Activated CD4-positive, alpha-beta T cell treated with anti-CD3 and anti-CD28 coated beads for 4 hours (primary cell): ENCODE measurements around the gene FBXO40.
"Not testable (repeated sequence)": the region's sequence is repeated elsewhere in the genome, so short reads cannot be mapped to it uniquely, and the experiment has no call there.

Experiments
- DNase-seq, 2 donors: peaks; one replicate each; pipeline ENCODE4 v3.0.0-alpha.2; 2020

The FBXO40 gene, protein sequence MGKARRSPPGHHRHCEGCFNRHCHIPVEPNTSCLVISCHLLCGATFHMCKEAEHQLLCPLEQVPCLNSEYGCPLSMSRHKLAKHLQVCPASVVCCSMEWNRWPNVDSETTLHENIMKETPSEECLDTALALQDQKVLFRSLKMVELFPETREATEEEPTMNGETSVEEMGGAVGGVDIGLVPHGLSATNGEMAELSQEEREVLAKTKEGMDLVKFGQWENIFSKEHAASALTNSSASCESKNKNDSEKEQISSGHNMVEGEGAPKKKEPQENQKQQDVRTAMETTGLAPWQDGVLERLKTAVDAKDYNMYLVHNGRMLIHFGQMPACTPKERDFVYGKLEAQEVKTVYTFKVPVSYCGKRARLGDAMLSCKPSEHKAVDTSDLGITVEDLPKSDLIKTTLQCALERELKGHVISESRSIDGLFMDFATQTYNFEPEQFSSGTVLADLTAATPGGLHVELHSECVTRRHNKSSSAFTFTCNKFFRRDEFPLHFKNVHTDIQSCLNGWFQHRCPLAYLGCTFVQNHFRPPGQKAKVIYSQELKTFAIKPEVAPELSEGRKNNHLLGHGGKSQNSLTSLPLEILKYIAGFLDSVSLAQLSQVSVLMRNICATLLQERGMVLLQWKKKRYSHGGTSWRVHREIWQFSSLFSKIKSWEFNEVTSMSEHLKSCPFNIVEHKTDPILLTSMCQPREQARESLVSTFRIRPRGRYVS

DNA sequence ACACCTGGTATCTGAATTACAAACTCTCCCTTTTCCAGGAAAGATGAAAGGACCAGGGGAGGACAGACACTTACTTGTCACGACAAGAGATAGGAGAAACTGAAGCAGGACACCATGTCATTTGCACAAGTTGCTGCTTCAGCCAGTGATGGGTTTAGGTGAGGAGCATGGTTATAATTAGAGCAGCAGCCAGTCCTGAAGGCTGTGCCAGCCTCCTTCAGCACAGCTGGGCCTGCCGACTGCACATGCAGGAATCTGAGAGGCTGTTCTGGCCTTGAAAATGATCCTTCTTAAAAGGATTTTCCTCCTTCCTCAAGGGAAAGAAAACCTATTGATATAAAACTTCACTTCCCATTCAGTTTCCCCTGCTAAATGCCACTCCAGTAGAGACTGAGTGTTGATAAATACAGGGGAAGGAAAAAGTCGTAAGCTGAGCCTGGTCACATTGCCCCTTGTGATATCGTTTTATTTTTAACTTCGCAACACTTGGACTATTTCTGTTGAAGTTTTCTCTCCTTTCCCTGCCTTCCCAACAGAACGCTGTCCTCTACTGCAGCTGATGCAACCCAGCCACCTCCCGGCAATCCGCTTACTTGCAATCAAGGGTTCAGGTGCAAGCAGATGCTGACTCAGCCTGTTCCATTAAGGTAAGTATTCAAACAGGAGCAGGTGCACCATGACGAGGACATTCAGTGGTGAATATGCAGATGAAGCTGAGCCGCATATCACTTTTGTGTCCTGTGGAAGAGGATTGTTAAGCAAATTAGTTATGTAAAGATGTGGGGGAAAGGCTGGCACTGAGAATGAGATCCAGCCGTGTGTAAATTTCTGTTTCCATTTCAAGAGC, at the start of gene FBXO40:
TSS of gene FBXO40 (plus strand) at position 524 of the 847 bp plus-strand sequence. CDS start 27,197 bp downstream, outside the sequence.
- no peak for DNase-seq

DNA sequence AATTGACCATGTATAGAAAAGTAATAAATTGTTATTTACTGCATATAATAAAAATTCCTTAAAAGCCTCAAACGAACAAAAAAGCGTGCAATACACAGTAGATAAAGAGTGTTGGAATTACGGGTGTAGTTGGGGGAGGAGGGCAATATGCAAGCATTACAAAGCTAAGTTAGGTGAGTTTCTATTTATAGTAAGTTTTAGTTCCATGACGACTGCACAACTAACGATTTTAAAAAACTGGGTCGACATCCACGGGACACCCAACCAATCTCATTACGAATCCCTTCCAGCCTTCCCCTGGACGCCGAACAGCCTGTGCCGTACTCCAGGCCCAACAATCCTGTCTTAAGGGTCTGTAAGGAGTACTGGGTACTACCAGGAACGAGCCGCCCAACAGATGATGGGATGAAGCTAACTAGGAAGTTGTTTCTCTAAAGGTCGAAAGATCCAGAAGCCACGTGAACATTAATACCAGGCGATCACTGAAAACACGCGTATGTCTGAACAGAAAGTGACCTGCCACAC, 48.1 kb upstream of the FBXO40 start:
- DNase-seq = no peak

DNA sequence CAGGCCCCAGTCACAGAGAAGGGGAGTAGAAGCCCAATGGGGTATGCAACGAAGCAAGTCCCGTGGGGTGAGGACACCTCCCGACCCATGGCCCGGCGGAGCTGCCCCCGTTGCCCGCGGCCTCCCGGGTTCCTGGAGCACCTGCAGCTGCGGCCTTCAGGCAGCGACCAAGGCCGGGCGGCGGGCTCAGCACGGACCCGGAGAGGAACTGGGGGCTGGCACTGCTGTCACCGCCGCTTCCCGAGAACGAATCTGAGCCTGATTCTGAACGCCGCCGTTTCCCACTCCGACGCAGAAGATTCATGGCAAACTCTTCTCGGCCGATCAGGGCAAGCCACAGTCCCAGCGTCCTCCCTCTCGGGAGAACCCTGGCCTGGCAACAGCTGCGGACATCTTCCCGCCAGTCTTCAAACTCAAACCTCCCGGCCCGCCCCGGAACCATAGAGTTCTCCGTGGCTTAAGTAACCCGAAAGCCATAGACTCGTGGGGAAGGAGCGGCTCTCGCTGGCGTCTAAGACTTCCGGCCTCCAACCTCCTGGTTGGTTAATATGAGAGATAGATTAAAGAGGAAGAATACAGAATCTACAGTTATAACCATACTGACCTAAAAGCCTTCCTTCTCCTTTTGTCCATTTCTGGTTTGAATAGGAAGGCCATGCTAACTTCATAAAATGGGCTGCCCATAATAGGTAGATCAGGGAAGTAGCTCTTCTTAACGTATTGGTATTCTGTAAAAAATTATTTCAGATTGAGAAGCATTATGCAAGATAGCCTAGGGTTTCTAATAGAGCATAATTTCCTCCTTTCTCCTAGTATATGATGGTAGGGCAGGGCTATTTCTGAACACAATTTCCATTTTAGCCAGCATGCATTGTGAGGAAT, 47.4 kb upstream of the FBXO40 start, which contains the start of gene POLQ:
TSS of gene POLQ (minus strand) at position 415 of the 882 bp plus-strand sequence. CDS start at position 304, 111 bp downstream.
- DNase-seq = peak; percentile 82 to 84

DNA sequence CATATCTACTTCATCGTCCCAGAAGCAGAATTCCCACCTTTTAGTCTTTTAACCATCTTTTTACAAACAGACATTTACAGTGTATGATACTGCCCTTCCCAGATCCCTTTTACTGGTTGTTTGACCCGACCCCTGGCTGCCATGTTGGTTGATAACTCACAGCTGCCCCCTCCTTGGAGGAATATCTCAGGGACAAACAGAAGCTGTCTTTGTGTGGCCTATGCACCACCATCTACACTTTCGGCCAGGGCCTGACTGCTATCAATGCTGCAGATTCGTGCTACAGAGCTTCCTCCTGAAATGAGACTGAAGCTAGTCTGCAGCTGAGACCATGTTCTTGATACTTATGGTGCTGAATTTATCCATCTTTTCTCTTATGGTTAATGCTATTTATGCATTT, 40.8 kb upstream of the FBXO40 start:
- DNase-seq = no peak

DNA sequence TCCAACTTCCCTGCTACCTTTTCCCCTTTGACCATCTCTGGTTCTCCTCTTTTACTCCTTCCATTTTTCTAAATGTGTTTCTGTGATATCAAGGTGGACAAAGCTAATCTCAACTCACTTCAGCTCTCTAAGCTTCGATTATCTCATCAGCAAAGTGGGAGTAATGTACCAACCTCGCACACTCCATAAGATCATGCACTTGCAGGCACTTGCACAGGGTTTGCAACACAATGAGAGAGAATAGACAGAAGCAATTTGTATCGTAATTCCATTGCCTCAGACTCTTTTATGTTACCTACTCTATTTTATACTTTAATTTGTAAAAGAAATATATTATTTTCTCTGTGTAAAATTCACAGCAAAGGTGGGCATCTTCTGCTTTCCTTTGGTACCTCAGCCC, 40.4 kb upstream of the FBXO40 start:
- no peak for DNase-seq

DNA sequence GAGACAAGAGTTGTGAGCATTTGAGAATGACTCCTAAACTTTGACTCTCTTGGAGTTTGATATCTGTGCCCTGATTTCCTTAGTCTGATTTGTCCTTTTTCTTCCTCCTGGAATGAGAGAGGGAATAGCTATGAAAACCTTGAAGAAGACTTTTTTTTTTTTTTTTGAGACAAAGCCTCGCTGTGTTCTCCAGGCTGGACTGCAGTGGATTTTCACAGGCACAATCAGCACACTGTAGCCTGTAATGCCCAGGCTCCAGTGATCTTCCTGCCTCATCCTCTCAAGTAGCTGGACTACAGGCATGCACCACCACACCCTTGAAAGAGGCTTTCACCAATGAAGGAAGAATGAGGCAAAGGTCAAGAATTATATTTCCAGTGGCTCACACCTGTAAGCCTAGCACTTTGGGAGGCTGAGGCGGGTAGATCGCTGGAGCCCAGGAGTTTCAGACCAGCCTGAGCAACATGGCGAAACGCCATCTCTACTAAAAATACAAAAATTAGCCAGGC, 35.7 kb upstream of the FBXO40 start:
- no peak for DNase-seq

DNA sequence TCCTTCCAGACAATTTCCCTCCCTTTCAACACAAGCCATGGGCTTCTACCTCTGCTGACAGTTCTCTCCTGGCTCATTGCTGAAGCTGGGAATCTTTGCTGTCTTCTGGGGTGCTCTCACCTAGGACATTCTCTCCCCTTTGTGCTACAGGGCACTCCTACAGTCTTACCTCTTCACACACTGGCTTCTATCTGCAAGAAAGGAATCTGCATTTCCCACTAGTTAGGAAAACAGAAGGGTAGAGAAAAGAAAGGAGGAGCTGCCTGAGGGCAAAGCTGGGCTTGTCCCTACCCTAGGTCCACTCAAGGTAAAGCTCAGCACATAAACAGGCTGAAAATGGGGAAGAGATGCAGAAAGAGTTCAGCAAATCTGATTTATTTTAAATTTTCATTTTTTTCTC, 31.0 kb upstream of the FBXO40 start:
- DNase-seq = no peak

DNA sequence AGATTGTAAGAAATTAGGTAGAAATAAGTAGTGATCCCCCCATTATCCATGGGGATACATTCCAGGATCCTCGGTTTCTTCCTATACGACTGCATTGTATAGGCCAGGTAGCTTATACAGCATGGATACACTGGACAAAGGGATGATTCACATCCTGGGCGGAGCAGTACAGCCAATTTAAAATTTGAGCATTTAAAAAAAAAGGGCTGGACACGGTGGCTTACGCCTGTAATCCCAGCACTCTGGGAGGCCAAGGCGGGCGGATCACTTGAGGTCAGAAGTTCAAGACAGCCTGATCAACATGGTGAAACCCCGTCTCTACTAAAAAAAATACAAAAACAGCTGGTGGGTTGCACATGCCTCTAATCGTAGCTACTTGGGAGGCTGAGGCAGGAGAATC, 26.4 kb upstream of the FBXO40 start:
- DNase-seq = no peak

DNA sequence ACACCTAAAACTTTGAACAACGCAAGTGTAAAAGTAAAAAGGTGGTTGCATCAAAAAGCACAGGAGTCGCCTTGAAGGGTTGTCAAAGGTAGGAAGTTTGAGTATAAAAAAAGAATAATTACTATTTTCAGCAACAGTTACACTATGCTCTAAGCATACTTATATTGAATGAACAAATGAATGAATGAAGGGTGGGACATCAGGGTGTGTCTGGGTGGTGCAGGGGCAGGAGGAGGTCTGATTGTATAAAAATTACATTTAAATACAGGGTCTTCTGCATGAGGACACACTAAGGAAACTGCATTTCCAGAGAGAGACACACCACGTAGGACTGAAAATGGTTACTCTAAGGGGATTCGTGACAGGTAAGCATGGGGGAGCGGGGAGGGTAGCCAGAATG, 25.5 kb upstream of the FBXO40 start, which contains the start of gene ARGFX:
TSS of gene ARGFX (plus strand) at position 301 of the 400 bp plus-strand sequence. CDS start 2,765 bp downstream, outside the sequence.
- no peak for DNase-seq

DNA sequence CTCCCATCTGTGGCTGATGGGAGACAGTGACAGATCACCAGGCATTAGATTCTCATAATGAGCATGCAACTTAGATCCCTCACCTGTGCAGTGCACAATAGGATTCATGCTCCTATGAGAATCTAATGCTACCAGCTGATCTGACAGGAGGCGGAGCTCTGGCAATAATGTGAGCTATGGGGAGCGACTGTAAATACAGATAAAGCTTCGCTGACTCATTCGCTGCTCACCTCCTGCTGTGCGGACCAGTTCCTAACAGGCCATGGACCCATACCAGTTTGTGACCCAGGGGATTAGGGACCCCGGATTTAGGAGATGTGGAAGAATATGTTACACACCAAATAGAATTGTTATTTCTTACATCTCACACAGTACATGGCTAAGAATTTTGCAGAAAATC, 18.7 kb upstream of the FBXO40 start:
- DNase-seq = no peak

DNA sequence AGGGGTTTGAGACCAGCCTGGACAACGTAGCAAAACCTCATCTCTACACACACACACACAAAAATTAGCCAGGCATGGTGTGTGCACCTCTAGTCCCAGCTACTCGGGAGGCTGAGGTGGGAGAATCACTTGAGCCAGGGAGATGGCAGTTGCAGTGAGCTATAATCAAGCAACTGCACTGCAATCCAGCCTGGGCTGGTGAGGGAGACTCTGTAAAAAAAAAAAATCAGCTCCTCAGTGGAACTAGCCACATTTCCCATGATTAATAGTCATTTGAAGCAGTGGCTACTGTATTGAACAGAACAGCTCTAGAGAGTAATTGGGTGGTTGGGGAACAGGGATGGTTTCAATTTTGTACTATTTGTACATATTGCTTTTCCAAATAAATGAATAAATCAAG, 11.5 kb upstream of the FBXO40 start:
- no peak for DNase-seq

DNA sequence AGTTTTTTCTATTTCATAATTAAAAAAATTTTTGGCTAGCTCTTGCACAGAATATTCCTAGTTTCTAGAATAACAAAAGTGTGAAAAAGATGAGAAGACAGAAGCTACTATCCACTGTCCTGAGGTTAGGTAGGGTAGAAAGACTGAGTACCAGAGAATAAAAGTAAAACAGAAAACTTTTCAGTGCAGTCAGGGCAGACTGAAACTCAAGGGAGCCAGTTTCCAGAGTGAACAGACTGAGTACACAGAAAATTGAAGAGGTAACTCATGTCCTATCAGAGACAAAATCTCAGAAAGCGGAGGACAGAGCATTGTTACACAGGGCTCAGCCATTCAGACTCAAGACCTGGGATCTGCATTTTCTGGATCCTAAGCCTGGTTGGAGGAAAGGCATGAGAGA, 8.8 kb upstream of the FBXO40 start:
- no peak for DNase-seq

DNA sequence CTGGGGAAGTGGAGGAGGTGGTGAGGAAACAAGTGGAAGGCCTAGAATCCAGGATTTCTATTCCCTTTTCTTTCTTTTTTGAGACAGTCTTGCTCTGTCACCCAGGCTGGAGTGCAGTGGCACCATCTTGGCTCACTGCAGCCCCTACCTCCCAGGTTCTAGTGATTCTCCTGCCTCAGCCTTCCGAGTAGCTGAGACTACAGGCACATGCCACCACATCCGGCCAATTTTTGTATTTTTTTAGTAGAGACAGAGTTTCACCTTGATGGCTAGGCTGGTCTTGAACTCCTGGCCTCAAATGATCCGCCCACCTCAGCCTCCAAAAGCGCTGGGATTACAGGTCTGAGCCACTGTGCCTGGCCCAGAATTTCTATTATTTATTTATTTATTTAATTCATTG, 627 bp downstream of the FBXO40 start:
- not testable (repeated sequence) for DNase-seq

DNA sequence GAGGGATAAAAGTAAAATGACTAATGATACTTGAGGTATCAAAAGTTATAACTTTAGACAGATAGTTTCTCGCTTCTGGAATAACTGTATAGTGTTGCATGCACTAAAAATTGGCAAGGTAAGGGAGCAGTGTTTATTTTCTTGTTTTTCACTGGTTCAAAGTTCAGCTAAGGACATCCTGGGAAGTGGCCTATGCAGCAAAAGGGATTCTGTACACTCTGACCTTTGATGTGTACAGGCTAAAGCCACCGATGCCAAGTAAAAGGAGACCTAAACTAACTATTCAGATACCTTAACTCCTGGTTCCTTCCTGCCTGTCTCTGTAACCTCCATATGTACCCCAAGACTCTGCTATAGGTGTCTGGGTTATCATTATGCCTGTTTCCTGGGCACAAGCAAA, 1.7 kb downstream of the FBXO40 start:
- DNase-seq = no peak

DNA sequence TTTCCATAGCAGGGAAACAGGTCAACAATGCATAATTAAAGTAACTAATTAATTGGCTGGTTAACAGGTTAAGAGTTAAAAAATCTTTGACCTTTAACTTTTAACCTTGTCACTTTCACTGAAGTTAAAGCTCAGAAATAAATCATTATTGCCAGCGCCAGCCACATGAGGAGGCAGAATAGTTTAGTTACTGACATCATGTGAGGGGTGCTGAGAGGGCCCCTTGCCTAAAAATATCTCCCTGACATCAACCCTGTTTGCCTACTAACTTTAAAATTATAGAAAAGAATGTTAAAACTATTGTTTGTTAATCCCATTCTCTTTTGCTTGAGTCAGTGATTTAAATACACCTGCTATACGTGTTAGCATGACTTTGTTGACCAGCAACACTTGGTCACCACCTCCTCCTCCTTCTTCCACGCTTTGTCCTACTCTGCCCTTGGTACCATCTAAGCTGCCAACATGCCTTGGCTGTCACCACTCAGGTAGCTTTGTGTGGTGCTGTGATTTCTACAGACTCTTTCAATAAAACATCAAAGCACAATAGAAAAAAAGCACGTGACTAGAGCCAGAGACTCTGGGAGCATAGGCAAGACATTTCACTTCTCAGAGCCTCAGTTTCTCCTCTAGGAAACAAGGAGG, 2.7 kb downstream of the FBXO40 start:
- DNase-seq = no peak

DNA sequence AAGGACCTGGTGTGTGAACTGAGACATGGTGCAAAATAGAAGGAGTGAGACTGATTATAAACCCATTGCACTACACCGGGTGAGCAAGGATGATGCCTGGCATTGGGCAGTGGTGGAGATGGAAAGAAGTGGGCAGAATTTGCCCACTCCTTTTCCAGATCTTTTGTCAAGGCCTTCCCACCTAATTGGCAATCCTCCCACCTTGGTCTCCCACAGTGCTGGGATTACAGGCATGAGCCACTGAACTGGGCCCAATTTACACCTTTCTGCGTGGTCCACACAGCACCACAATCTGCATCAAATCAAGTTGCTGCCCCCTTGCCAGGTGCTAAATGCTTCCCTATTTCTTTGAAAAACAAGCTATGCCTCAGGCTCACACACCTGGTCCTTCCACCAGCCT, 5.4 kb downstream of the FBXO40 start:
- DNase-seq = no peak

DNA sequence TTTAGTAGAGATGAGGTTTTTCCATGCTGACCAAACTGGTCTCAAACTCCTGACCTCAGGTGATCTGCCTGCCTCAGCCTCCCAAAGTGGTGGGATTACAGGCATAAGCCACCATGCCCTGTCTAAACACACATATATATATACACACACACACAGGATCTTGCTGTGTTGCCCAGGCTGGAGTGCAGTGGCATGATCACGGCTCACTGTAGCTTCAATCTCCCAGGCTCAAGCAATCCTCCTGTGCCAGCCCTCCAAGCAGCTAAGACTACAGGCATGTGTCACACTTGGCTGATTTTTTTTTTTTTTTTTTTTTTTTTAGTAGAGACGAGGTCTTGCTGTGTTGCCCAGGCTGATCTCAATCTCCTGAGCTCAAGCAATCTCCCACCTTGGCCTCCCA, 6.7 kb downstream of the FBXO40 start:
- not testable (repeated sequence) for DNase-seq

DNA sequence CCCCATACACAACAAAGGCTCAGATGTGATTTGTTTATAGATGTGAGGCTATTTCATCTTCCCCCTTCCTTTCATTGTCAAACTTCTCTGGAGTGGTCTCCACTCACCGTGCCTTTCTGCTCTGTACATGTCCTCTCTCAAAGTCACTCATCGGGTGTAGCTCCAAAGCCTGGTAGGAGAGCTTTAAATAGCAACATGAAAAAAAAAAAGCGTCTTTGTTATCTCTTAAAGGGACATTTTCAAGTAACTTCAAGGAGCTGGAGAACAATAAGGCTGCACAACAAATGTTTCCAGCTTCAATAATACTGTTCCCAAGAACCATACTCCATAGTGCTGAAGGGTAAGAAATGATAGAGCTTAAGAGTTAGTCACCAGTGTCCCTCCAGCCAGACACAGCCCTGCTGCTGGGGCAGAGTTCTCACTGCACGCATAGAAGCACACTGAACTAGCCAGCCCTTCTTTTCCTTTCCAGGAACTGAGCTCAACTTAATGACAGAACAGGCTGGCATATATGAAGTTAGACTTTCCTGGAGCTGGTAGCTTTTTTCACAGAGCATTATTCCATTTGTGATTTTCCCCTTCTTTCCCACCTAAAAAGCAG, 8.1 kb downstream of the FBXO40 start:
- no peak for DNase-seq

DNA sequence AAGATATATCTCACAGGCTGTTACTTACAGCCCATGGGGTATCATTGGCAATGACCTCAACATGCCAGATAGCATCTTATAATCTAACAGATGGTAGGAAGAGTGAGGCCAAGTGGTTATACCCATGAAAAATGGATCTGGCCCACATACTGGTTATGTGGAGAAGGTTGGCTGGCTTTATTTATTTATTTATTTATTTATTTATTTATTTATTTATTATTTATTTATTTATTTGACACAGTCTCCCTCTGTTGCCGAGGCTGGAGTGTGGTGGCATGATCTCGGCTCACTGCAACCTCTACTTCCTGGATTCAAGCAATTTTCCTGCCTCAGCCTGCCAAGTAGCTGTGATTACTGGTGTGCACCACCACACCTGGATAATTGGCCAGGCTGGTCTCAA, 11.6 kb downstream of the FBXO40 start:
- no peak for DNase-seq

DNA sequence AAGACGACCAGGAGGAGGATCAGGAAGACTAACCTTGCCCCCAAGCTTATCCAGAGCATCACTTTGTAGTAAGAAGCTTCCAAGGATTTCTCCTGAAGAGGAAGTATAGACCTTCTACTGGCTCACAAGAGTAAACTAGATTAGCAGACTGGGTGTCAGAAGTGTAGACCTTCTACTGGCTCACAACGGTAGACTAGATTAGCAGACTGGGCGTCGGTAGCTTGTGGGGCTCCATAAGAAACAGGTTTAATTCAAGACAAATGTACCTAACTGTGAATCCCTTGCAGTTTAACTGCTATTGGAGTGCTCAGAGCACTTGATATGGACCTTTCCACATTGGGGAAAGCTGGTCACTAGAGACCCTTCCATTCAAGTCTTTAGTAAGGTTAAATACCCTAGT, 12.9 kb downstream of the FBXO40 start:
- no peak for DNase-seq

DNA sequence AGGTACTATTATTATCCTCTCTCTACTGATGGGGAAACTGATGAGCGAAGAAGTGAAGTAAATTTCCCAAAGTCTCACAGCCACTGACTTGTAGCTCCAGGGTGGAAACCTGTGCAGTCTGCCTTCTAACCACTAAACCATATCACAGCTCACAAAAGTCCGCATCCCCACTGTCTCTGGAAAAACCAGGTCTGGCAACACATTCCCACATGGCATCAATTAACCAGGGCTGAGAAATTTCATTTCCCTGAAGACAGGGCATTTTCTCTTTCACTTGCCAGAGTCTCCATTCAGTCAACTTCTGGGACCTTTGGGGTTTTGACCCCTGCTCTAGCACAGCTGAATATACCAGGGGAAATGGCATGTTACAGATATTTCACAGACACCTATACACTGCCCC, 26.5 kb downstream of the FBXO40 start:
- DNase-seq = no peak
